Uterus (tissue), 2 donors: ENCODE data around the gene DSN1.

Source experiments
- CTCF ChIP-seq, 4 experiments: fragments of 200-600 bp in 2 of 4; fragments of 450-650 bp in 2 of 4; sonication (generic) in 2 of 4; IDR thresholded peaks; one replicate each; pipeline ENCODE4 v1.5.1; 2016 to 2019; ENCODE audit warnings: antibody characterized with exemption in 4 of 4, mild to moderate bottlenecking in 2 of 4, moderate library complexity in 1 of 4
- POLR2A ChIP-seq, 2 donors: fragments of 450-650 bp; IDR thresholded peaks; one replicate each; pipeline ENCODE4 v1.6.1; 2016; ENCODE audit warnings: antibody characterized with exemption in 2 of 2, mild to moderate bottlenecking in 1 of 2, moderate library complexity in 1 of 2

DNA sequence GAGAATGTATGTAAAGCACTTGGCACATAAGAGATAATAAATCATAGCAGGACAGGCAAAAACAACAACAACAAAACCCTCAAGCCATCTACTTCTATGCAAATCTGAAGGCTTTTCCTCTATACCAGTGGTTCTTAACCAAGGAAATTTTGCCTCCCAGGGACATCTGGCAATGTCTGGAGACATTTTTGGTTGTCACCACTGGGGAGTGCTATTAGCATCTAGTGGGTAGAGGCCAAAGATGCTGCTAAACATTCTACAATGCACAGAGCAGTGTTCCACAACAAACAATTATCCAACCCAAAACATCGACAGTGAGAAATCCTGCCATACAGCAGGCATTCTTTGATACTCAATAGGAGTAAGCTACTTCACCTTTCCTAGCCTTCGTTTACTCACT is 55.9 kb downstream of the DSN1 start:
- TF ChIP-seq CTCF (IDR thresholded peaks at IDR 0.05): peak in 2 of 4 experiments; percentile 8 to 9
- no peak for TF ChIP-seq POLR2A (IDR thresholded peaks at IDR 0.05)
